HL-60 (cell line): Measurements from ENCODE around the gene ZBTB7C.

ENCODE experiments used
- DNase-seq, 2 experiments: peaks; one replicate each; pipeline ENCODE4 v3.0.0-alpha.2; 2010 to 2020; ENCODE audit warnings: low read depth in 1 of 2, low spot score in 1 of 2
- H3K27ac ChIP-seq: fragments of 250-450 bp; sonication (Bioruptor Pico); replicated peaks from 2 replicates; pipeline ENCODE4 v1.5.1; 2020; ENCODE audit warnings: mild to moderate bottlenecking, moderate library complexity
- H3K27me3 ChIP-seq: fragments of 250-450 bp; sonication (Bioruptor Pico); 2 replicates; pipeline ENCODE4 v1.5.1; 2021; ENCODE audit warnings: mild to moderate bottlenecking, moderate library complexity; ENCODE audit not compliant: insufficient read depth, poor library complexity, severe bottlenecking
- H3K4me3 ChIP-seq: replicated peaks from 2 replicates; pipeline ENCODE4 v1.5.1; 2011; ENCODE audit warnings: mild to moderate bottlenecking, control low read depth, low read length; ENCODE audit not compliant: insufficient read depth
- GABPA ChIP-seq: IDR thresholded peaks from 2 replicates; pipeline ENCODE4 v1.6.1; 2012; ENCODE audit warnings: low read depth
- POLR2AphosphoS5 ChIP-seq: IDR thresholded peaks from 2 replicates; pipeline ENCODE4 v1.6.1; 2012; ENCODE audit warnings: low read depth
- REST ChIP-seq: IDR thresholded peaks from 2 replicates; pipeline ENCODE4 v1.6.1; 2012; ENCODE audit warnings: low read depth; ENCODE audit not compliant: insufficient replicate concordance
- SPI1 ChIP-seq: IDR thresholded peaks from 2 replicates; pipeline ENCODE4 v1.6.1; 2012; ENCODE audit warnings: low read depth, mild to moderate bottlenecking, borderline replicate concordance
- TF ChIP-seq, protein P1 (sequence below): IDR thresholded peaks from one replicate; pipeline ENCODE4 v1.5.1; 2011; ENCODE audit warnings: low read length, control low read depth, inconsistent platforms; ENCODE audit not compliant: insufficient read depth

Gene ZBTB7C

DNA sequence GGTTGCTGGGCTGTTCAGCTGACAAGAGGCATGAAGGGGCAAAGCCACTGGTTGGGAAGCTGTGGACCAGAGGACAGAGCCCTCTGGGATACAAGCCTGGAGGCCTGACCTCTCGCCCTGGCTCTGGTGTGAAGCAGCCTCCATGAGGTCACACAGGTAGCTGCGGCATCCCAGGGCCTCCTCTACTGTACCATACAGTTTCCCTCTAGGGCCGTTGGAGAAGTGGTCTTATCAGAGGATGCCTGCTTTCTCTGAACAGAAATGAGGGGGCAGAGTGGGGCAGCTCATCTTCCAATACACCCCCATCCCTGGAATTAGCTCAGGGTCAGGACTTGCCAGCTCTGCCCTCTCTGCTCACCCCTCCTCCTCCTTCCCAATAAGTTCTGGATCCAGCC, 343.6 kb downstream of the ZBTB7C start:
- no peak for TF ChIP-seq REST
- TF ChIP-seq POLR2AphosphoS5, result no peak
- no peak for TF ChIP-seq GABPA
- no peak for TF ChIP-seq SPI1
- TF ChIP-seq, protein P1, sequence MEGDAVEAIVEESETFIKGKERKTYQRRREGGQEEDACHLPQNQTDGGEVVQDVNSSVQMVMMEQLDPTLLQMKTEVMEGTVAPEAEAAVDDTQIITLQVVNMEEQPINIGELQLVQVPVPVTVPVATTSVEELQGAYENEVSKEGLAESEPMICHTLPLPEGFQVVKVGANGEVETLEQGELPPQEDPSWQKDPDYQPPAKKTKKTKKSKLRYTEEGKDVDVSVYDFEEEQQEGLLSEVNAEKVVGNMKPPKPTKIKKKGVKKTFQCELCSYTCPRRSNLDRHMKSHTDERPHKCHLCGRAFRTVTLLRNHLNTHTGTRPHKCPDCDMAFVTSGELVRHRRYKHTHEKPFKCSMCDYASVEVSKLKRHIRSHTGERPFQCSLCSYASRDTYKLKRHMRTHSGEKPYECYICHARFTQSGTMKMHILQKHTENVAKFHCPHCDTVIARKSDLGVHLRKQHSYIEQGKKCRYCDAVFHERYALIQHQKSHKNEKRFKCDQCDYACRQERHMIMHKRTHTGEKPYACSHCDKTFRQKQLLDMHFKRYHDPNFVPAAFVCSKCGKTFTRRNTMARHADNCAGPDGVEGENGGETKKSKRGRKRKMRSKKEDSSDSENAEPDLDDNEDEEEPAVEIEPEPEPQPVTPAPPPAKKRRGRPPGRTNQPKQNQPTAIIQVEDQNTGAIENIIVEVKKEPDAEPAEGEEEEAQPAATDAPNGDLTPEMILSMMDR, result no peak
- Histone ChIP-seq H3K27me3 (peaks cover 7% of the 10 kb centered on the region), H3K4me3 (no peak overlapping the region), H3K27ac (no peak overlapping the region)
- DNase-seq, result no peak

DNA sequence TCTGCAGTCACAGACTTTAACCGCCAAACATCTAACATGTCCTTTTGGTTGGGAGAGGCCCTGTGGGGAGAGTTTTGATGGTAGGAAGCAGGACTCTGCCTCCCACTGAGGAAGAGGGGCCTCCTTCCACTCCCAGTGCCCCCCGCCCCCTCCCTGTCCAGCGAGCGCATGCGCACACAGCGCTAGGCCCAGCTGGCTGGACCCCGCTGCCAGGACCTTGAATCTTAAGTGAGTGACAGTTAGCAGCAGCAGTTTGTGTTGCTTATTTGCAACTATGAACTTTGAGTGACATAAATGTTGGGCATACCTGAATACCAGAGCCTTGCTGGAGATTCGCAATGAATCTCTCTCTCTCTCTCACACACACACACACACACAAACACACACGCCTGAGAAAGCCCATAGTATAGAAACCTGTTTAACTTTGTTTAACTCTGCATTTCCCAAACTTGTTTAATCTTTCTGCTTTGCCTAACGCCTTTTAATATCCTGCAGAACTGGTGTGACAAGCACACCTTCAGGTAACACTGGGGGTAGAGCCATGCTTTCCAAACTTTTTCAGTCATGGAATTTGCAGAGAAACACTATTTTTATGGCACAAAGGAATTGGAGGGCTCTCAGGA, 344.1 kb downstream of the ZBTB7C start:
- H3K27me3 ChIP-seq, result peaks cover 4% of the 10 kb centered on the region
- TF ChIP-seq REST (no peak), GABPA (no peak), SPI1 (no peak), POLR2AphosphoS5 (no peak)
- TF ChIP-seq, protein P1, result no peak
- no peak for DNase-seq

GRCh38 chr18:48061781-48062570, 347.2 kb downstream of the ZBTB7C start:
- TF ChIP-seq POLR2AphosphoS5 (no peak), REST (no peak), SPI1 (no peak), GABPA (no peak)
- TF ChIP-seq, protein P1, result no peak
- no peak for DNase-seq
- H3K27me3 ChIP-seq, result peaks cover 26% of the 10 kb centered on the region
- no peak overlapping the region for H3K4me3 ChIP-seq
- no peak overlapping the region for H3K27ac ChIP-seq

More for the DNA sequence above, 344.1 kb downstream of the ZBTB7C start:
- Histone ChIP-seq H3K4me3 (no peak overlapping the region), H3K27ac (no peak overlapping the region)
